ENCODE results near the gene SPINT2.
"Not testable (repeated sequence)": the region's sequence is repeated elsewhere in the genome, so short reads cannot be mapped to it uniquely, and the experiment has no call there.

The SPINT2 gene

DNA sequence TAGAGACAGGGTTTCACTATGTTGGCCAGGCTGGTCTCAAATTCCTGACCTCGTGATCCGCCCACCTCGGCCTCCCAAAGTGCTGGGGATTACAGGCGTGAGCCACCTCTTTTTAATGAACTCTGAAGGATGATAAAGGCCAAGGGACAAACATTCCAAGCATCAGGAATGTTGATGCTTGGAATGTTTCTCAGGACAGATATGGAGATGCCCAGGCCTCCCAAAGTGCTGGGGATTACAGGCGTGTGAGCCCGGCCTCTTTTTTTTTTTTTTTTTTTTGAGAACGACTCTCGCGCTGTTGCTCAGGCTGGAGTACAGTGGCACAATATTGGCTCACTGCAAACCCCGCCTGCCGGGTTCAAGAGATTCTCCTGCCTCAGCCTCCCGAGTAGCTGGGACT is 2.4 kb upstream of the SPINT2 start:
- POLR2A ChIA-PET; H3K27ac ChIP-seq (ENCODE audit: insufficient read depth in 1 of 2, low read depth in 1 of 2, low read length in 2 of 2, poor library complexity in 1 of 2, severe bottlenecking in 2 of 2); H3K9me3 ChIP-seq (ENCODE audit: control extremely low read depth in 1 of 5, control insufficient read depth in 4 of 5, insufficient read depth in 2 of 5, low read depth in 1 of 5, low read length in 4 of 5); H3K4me3 ChIP-seq (ENCODE audit: control insufficient read depth in 1 of 7, extremely low read depth in 1 of 7, insufficient read depth in 4 of 7, low read depth in 2 of 7, low read length in 6 of 7); H3K27me3 ChIP-seq (replicated peaks in 2 of 5; ENCODE audit: control insufficient read depth in 4 of 5, insufficient read depth in 5 of 5, low read length in 4 of 5); DNase-seq; H3K36me3 ChIP-seq (ENCODE audit: control insufficient read depth in 4 of 4, insufficient read depth in 4 of 4, low read length in 3 of 4): not testable (repeated sequence)
- WGBS (ENCODE audit: insufficient coverage): 97% methylated on average over 9 of the region's 12 CpGs
- CTCF ChIA-PET: interaction anchor here (1.8 kb wide), 1 partner anchor 10 kb away, joined by 4 read pairs; no protein-coding TSS in a partner anchor
- peaks cover 3 to 39% (median 36%) of the 10 kb centered on the region in 4 experiments for H3K4me1 ChIP-seq (ENCODE audit: control extremely low read depth in 1 of 4, control insufficient read depth in 4 of 4, insufficient read depth in 4 of 4, low read length in 3 of 4)

DNA sequence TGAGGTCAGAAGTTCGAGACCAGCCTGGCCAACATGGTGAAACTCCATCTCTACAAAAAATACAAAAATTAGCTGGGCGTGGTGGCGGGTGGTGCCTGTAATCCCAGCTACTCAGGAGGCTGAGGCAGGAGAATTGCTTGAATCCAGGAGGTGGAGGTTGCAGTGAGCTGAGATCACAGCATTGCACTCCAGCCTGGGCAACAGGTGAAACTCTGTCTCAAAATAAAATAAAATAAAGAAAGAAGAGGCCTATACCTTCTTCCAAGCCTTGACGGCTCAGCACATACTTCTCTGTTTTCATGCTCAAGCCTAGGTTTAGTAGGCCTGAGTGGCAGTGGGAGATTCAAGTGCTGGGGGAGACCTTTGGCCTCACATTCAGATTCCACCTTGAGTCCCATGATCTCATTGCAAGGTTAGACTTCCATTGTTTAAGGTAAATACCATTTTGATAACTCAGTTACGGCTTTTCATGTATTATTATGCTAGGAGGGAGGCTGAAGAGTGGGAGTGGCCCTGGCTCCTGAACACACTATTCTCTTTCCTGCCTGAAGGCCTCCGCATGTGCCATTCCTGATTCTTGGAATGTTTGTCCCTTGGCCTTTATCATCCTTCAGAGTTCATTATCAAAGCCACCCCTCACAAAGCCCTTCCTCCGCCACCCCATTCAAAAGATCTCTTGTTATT is 1.6 kb upstream of the SPINT2 start:
- Histone ChIP-seq H3K4me3 (ENCODE audit: control insufficient read depth in 1 of 7, extremely low read depth in 1 of 7, insufficient read depth in 4 of 7, low read depth in 2 of 7, low read length in 6 of 7) (no peak overlapping the region), H3K36me3 (ENCODE audit: control insufficient read depth in 4 of 4, insufficient read depth in 4 of 4, low read length in 3 of 4) (no peaks in the 10 kb centered on the region), H3K27ac (ENCODE audit: insufficient read depth in 1 of 2, low read depth in 1 of 2, low read length in 2 of 2, poor library complexity in 1 of 2, severe bottlenecking in 2 of 2) (no peak overlapping the region), H3K9me3 (ENCODE audit: control extremely low read depth in 1 of 5, control insufficient read depth in 4 of 5, insufficient read depth in 2 of 5, low read depth in 1 of 5, low read length in 4 of 5) (no peaks in the 10 kb centered on the region), H3K27me3 (replicated peaks in 2 of 5; ENCODE audit: control insufficient read depth in 4 of 5, insufficient read depth in 5 of 5, low read length in 4 of 5) (no peaks in the 10 kb centered on the region), H3K4me1 (ENCODE audit: control extremely low read depth in 1 of 4, control insufficient read depth in 4 of 4, insufficient read depth in 4 of 4, low read length in 3 of 4) (peaks cover 3 to 46% (median 42%) of the 10 kb centered on the region in 4 experiments)
- ChIA-PET CTCF (interaction anchor here (1.8 kb wide), 1 partner anchor 11 kb away, joined by 4 read pairs; no protein-coding TSS in a partner anchor), POLR2A (no interaction called here)
- WGBS (ENCODE audit: insufficient coverage): 93% methylated on average over 5 of the region's 7 CpGs
- DNase-seq: no peak

- 4% methylated on average over 32 of the region's 34 CpGs for WGBS (ENCODE audit: insufficient coverage)
- Histone ChIP-seq H3K9me3 (ENCODE audit: control extremely low read depth in 1 of 5, control insufficient read depth in 4 of 5, insufficient read depth in 2 of 5, low read depth in 1 of 5, low read length in 4 of 5) (no peaks in the 10 kb centered on the region), H3K4me3 (ENCODE audit: control insufficient read depth in 1 of 7, extremely low read depth in 1 of 7, insufficient read depth in 4 of 7, low read depth in 2 of 7, low read length in 6 of 7) (peak overlapping the region; percentile 35 to 85 (median 81)), H3K27me3 (replicated peaks in 2 of 5; ENCODE audit: control insufficient read depth in 4 of 5, insufficient read depth in 5 of 5, low read length in 4 of 5) (no peaks in the 10 kb centered on the region), H3K4me1 (ENCODE audit: control extremely low read depth in 1 of 4, control insufficient read depth in 4 of 4, insufficient read depth in 4 of 4, low read length in 3 of 4) (peaks cover 3 to 57% (median 53%) of the 10 kb centered on the region in 4 experiments), H3K36me3 (ENCODE audit: control insufficient read depth in 4 of 4, insufficient read depth in 4 of 4, low read length in 3 of 4) (no peaks in the 10 kb centered on the region), H3K27ac (ENCODE audit: insufficient read depth in 1 of 2, low read depth in 1 of 2, low read length in 2 of 2, poor library complexity in 1 of 2, severe bottlenecking in 2 of 2) (peak overlapping the region; percentile 64 to 80)
- ChIA-PET POLR2A (interaction anchor here (0.7 to 1.6 kb wide), 3 partner anchors 24 to 57 kb away, joined by 3 read pairs; no protein-coding TSS in a partner anchor), CTCF (interaction anchor here (0.9 to 2.1 kb wide), 5 partner anchors 9 to 361 kb away, joined by 3 to 5 read pairs (median 3); no protein-coding TSS in a partner anchor)
- peak; percentile 73 to 88 (median 86) for DNase-seq
Measured at GRCh38 chr19:38263689-38264485, 486 bp upstream of the SPINT2 start.

DNA sequence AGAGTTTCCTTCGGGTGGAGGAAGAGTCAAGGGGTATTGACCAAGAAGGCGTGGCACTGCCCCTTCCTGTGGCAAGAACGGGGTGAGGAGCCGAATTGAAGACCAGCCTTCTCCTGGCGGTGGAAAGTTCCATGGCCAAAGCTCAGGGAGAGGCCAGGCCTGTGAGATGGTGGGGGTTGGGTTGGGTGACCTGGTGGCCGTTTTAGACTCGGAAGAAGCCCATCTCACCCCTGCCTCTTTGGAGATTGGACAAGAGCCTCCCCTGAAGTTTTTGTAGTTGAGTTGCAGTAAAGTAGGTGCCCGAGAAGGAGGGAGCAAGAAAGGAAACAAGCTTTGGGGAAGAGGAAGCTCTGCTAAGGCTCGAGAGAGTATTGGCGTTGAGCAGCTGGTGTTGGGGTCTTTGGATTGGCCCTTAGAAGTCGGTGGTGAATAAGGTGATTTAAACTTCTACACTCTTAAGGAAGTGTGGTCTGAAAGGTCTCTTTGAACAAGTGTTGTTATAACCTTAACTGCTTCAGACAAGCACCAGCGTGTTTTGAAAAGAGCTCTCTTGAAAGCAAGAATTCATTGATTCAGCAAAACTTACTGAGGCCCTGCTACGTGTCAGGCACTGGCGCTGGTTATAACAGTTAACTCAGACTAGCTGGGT is 964 bp downstream of the SPINT2 start:
- no peaks in the 10 kb centered on the region for H3K36me3 ChIP-seq (ENCODE audit: control insufficient read depth in 4 of 4, insufficient read depth in 4 of 4, low read length in 3 of 4)
- H3K27me3 ChIP-seq (replicated peaks in 2 of 5; ENCODE audit: control insufficient read depth in 4 of 5, insufficient read depth in 5 of 5, low read length in 4 of 5): no peaks in the 10 kb centered on the region
- WGBS (ENCODE audit: insufficient coverage): 7% methylated on average over 12 of the region's 14 CpGs
- POLR2A ChIA-PET: interaction anchor here (0.8 to 1.6 kb wide), 8 partner anchors 9 to 109 kb away, joined by 3 to 6 read pairs (median 3); partner anchors contain the start of genes PPP1R14A and PSMD8
- peak overlapping the region; percentile 35 to 85 (median 81) for H3K4me3 ChIP-seq (ENCODE audit: control insufficient read depth in 1 of 7, extremely low read depth in 1 of 7, insufficient read depth in 4 of 7, low read depth in 2 of 7, low read length in 6 of 7)
- peak; percentile 49 to 87 (median 83) for DNase-seq
- no peaks in the 10 kb centered on the region for H3K9me3 ChIP-seq (ENCODE audit: control extremely low read depth in 1 of 5, control insufficient read depth in 4 of 5, insufficient read depth in 2 of 5, low read depth in 1 of 5, low read length in 4 of 5)
- H3K4me1 ChIP-seq (ENCODE audit: control extremely low read depth in 1 of 4, control insufficient read depth in 4 of 4, insufficient read depth in 4 of 4, low read length in 3 of 4): peaks cover 3 to 61% (median 53%) of the 10 kb centered on the region in 4 experiments
- CTCF ChIA-PET: interaction anchor here (0.6 to 2.4 kb wide), 16 partner anchors 9 to 363 kb away, joined by 3 to 11 read pairs (median 4); partner anchors contain the start of gene PPP1R14A
- peak overlapping the region; percentile 64 to 80 for H3K27ac ChIP-seq (ENCODE audit: insufficient read depth in 1 of 2, low read depth in 1 of 2, low read length in 2 of 2, poor library complexity in 1 of 2, severe bottlenecking in 2 of 2)

DNA sequence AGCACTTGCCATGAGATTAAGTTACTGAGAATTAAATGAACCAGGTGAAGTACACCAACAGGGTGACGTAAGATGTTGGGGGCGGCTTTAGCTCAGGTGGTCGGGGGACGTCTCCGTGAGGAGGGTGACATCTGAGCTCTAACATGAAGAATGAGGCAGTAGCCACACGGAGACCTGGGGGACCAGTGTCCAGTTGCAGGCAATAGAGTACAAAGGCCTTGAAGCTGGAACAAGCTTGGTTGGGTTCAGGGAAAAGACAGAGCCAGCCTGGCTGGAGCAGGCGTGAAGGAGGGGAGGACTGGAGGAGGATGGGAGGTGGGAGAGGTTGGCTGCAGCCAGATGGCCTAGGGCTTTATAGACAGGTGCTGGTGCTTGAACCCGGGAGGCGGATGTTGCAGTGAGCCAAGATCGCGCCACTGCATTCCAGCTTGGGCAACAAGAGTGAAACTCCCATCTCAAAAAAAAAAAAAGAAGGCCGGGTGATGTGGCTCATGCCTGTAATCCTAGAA is 1.6 kb downstream of the SPINT2 start:
- Histone ChIP-seq H3K4me3 (ENCODE audit: control insufficient read depth in 1 of 7, extremely low read depth in 1 of 7, insufficient read depth in 4 of 7, low read depth in 2 of 7, low read length in 6 of 7) (peak overlapping the region in 5 of 7 experiments; percentile 71 to 85 (median 81)), H3K36me3 (ENCODE audit: control insufficient read depth in 4 of 4, insufficient read depth in 4 of 4, low read length in 3 of 4) (peaks cover 0 to 4% (median 0%) of the 10 kb centered on the region in 4 experiments), H3K27ac (ENCODE audit: insufficient read depth in 1 of 2, low read depth in 1 of 2, low read length in 2 of 2, poor library complexity in 1 of 2, severe bottlenecking in 2 of 2) (peak overlapping the region; percentile 64 to 80), H3K4me1 (ENCODE audit: control extremely low read depth in 1 of 4, control insufficient read depth in 4 of 4, insufficient read depth in 4 of 4, low read length in 3 of 4) (peaks cover 3 to 61% (median 53%) of the 10 kb centered on the region in 4 experiments), H3K9me3 (ENCODE audit: control extremely low read depth in 1 of 5, control insufficient read depth in 4 of 5, insufficient read depth in 2 of 5, low read depth in 1 of 5, low read length in 4 of 5) (no peaks in the 10 kb centered on the region), H3K27me3 (replicated peaks in 2 of 5; ENCODE audit: control insufficient read depth in 4 of 5, insufficient read depth in 5 of 5, low read length in 4 of 5) (no peaks in the 10 kb centered on the region)
- 91% methylated on average over 7 of the region's 12 CpGs for WGBS (ENCODE audit: insufficient coverage)
- CTCF ChIA-PET: interaction anchor here (0.6 to 2.4 kb wide), 15 partner anchors 8 to 363 kb away, joined by 3 to 11 read pairs (median 5); partner anchors contain the start of gene PPP1R14A
- POLR2A ChIA-PET: interaction anchor here (0.8 to 1.6 kb wide), 8 partner anchors 8 to 108 kb away, joined by 3 to 6 read pairs (median 3); partner anchors contain the start of genes PPP1R14A and PSMD8
- DNase-seq: no peak

DNA sequence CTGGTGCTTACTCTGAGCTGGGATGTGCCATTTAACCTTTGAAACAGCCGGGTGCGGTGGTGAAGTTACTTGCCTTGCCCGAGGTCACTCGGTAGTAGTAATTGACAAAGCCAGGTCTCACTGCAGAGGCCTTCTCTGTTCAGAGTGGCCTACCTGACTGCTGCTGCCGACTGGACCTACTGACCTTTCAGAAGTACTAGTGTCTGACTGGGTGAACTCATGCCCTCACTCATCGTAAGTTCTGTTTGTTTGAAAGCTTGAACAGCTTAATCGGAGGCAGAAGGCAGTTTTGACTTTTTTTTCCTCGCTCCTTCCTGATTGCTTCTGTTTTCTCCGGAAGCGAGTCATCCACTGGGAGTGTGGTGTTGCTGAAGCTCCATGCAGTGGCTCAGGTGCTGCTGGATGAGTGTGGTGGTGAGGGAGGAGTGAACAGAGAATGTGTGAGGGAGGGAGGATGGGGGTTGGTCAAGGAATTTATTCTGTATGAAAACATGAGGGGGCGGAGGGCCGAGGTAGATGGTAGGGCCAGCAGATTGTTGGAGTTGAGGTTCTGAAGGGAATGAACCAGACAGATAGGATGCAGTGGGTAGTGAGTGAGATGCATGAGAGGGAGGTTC is 2.7 kb downstream of the SPINT2 start:
- ChIA-PET CTCF (interaction anchor here (0.8 to 2.4 kb wide), 8 partner anchors 10 to 65 kb away, joined by 3 to 9 read pairs (median 4); no protein-coding TSS in a partner anchor), POLR2A (no interaction called here)
- Histone ChIP-seq H3K27me3 (replicated peaks in 2 of 5; ENCODE audit: control insufficient read depth in 4 of 5, insufficient read depth in 5 of 5, low read length in 4 of 5) (no peaks in the 10 kb centered on the region), H3K36me3 (ENCODE audit: control insufficient read depth in 4 of 4, insufficient read depth in 4 of 4, low read length in 3 of 4) (peaks cover 0 to 4% (median 0%) of the 10 kb centered on the region in 4 experiments), H3K9me3 (ENCODE audit: control extremely low read depth in 1 of 5, control insufficient read depth in 4 of 5, insufficient read depth in 2 of 5, low read depth in 1 of 5, low read length in 4 of 5) (no peaks in the 10 kb centered on the region), H3K4me3 (ENCODE audit: control insufficient read depth in 1 of 7, extremely low read depth in 1 of 7, insufficient read depth in 4 of 7, low read depth in 2 of 7, low read length in 6 of 7) (peak overlapping the region in 4 of 7 experiments; percentile 11 to 47 (median 25)), H3K27ac (ENCODE audit: insufficient read depth in 1 of 2, low read depth in 1 of 2, low read length in 2 of 2, poor library complexity in 1 of 2, severe bottlenecking in 2 of 2) (peak overlapping the region in 1 of 2 experiments; percentile 64), H3K4me1 (ENCODE audit: control extremely low read depth in 1 of 4, control insufficient read depth in 4 of 4, insufficient read depth in 4 of 4, low read length in 3 of 4) (peaks cover 3 to 61% (median 53%) of the 10 kb centered on the region in 4 experiments)
- no peak for DNase-seq
- WGBS (ENCODE audit: insufficient coverage): 80% methylated on average over 8 of the region's 12 CpGs

Data from common myeloid progenitor, CD34-positive (primary cell).